H1 (cell line): Measurements from ENCODE around the gene HEBP2.

ENCODE experiments used
- BRCA1 ChIP-seq: IDR thresholded peaks from 2 replicates; pipeline ENCODE4 v1.6.1; 2012; ENCODE audit warnings: low read depth, low read length, improper control_type of control experiment
- HDAC6 ChIP-seq: IDR thresholded peaks from one replicate; pipeline ENCODE4 v1.7.1; 2012; ENCODE audit warnings: low read depth, mild to moderate bottlenecking, inconsistent platforms, low read length, moderate library complexity
- NRF1 ChIP-seq: IDR thresholded peaks from 2 replicates; pipeline ENCODE4 v1.6.1; 2011; ENCODE audit warnings: mild to moderate bottlenecking, low read depth, low read length, improper control_type of control experiment
- SRF ChIP-seq: IDR thresholded peaks from 2 replicates; pipeline ENCODE4 v1.6.1; 2011; ENCODE audit warnings: mild to moderate bottlenecking, low read depth, low read length, moderate library complexity
- TF ChIP-seq, protein P1 (sequence below), 3 experiments: IDR thresholded peaks; 1 replicate in 2 of 3; 2 replicates in 1 of 3; pipeline versions ENCODE4 v1.5.1 to v1.6.1; 2011; ENCODE audit warnings: low read length in 3 of 3, mild to moderate bottlenecking in 3 of 3, inconsistent platforms in 2 of 3, low read depth in 1 of 3, moderate library complexity in 1 of 3; ENCODE audit not compliant: insufficient read depth in 1 of 3; ENCODE audit errors: control extremely low read depth in 1 of 3
- TF ChIP-seq, protein P2 (sequence below): IDR thresholded peaks from 2 replicates; pipeline ENCODE4 v1.6.1; 2012; ENCODE audit warnings: inconsistent platforms

DNA sequence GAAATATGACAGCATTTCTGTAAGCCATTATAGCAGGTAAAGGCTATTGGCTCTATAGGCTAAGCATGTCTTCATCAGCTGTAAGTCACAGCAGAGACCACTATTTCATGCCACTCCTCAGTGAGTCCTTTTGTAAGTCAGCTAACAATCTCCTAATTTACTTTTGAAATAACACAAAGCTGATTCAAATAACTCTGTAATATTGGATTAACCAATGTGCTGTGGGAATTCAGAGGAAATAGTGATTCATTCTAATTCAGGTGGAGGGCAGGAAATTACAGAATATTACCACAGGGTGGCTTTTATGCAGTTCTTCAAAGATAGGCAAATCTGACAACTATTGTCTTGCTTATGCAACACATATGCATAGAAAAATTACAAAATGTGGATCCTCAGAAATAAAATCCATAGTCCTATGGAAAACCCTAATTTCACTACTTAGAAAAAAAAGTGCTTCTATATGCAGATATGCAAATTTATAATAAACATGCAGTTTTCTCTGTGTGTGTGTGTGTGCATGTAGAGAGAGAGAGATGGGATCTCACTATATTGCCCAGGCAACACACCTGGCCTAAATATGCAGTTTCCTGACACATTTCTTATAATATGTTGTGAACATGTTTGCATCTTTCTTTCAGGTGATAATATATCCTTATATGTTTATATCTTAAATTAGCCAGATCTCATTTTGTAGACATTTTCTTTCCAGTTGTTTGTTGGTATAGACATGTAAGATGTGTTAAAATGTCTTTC is 31.1 kb upstream of the HEBP2 start:
- no peak for TF ChIP-seq HDAC6
- TF ChIP-seq, protein P1, sequence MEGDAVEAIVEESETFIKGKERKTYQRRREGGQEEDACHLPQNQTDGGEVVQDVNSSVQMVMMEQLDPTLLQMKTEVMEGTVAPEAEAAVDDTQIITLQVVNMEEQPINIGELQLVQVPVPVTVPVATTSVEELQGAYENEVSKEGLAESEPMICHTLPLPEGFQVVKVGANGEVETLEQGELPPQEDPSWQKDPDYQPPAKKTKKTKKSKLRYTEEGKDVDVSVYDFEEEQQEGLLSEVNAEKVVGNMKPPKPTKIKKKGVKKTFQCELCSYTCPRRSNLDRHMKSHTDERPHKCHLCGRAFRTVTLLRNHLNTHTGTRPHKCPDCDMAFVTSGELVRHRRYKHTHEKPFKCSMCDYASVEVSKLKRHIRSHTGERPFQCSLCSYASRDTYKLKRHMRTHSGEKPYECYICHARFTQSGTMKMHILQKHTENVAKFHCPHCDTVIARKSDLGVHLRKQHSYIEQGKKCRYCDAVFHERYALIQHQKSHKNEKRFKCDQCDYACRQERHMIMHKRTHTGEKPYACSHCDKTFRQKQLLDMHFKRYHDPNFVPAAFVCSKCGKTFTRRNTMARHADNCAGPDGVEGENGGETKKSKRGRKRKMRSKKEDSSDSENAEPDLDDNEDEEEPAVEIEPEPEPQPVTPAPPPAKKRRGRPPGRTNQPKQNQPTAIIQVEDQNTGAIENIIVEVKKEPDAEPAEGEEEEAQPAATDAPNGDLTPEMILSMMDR (IDR thresholded peaks at IDR 0.05; ENCODE audit: control extremely low read depth in 1 of 3, insufficient read depth in 1 of 3, low read depth in 1 of 3, low read length in 3 of 3) = no peak
- TF ChIP-seq, protein P2, sequence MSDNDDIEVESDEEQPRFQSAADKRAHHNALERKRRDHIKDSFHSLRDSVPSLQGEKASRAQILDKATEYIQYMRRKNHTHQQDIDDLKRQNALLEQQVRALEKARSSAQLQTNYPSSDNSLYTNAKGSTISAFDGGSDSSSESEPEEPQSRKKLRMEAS = no peak
- TF ChIP-seq BRCA1 = no peak
- TF ChIP-seq SRF = no peak
- no peak for TF ChIP-seq NRF1
